Caco-2 (cell line): Measurements from ENCODE around the gene PEX14. TPM values are rescaled to one million over a fixed set of nuclear protein-coding genes. Genes with fewer than 3 reads are reported as not detected.

Experiments used
- BruUV-seq: library from RNA; stranded (reverse); fragments of 400-500 nt; replicated peaks from 2 replicates; lab custom pipeline; 2021; lab: Mats Ljungman, UMichigan
- CTCF ChIA-PET: fragments of 300-600 bp; sonication (Branson Sonifier 250); formaldehyde crosslinking; loops from one replicate; lab custom pipeline; 2022; ENCODE audit warnings: antibody characterized with exemption; lab: Charles Lee
- POLR2A ChIA-PET: fragments of 300-600 bp; sonication (Branson Sonifier 250); formaldehyde crosslinking; loops from one replicate; lab custom pipeline; 2022; ENCODE audit warnings: antibody characterized with exemption; lab: Charles Lee
- DNase-seq, 2 experiments: peaks; one replicate each; pipeline versions ENCODE4 v3.0.0 to v3.0.0-alpha.2; 2020 to 2022
- H3K27me3 ChIP-seq: replicated peaks from 2 replicates; pipeline ENCODE4 v1.6.0; 2011; ENCODE audit warnings: low read length; ENCODE audit not compliant: control insufficient read depth, insufficient read depth
- H3K36me3 ChIP-seq: 2 replicates; pipeline ENCODE4 v1.5.1; 2011; ENCODE audit warnings: low read length; ENCODE audit not compliant: control insufficient read depth, insufficient read depth
- H3K4me1 ChIP-seq: fragments of 250-450 bp; sonication (Bioruptor Pico); 2 replicates; pipeline ENCODE4 v1.5.1; 2020; ENCODE audit warnings: mild to moderate bottlenecking
- H3K4me3 ChIP-seq: 2 replicates; pipeline ENCODE4 v1.5.1; 2011; ENCODE audit warnings: low read depth, mild to moderate bottlenecking, control low read depth, low read length
- H3K9me3 ChIP-seq: fragments of 250-450 bp; sonication (Bioruptor Pico); 2 replicates; pipeline ENCODE4 v1.5.1; 2020; ENCODE audit warnings: mild to moderate bottlenecking, moderate library complexity
- H3K27ac Mint-ChIP-seq: one replicate; pipeline ENCODE4 v1.8.0; 2022; ENCODE audit warnings: mixed read lengths; ENCODE audit not compliant: unreplicated experiment
- H3K27me3 Mint-ChIP-seq: one replicate; pipeline ENCODE4 v1.8.0; 2022; ENCODE audit warnings: mixed read lengths; ENCODE audit not compliant: insufficient read depth, unreplicated experiment
- H3K36me3 Mint-ChIP-seq: one replicate; pipeline ENCODE4 v1.8.0; 2022; ENCODE audit warnings: mild to moderate bottlenecking, mixed read lengths; ENCODE audit not compliant: insufficient read depth, unreplicated experiment
- H3K4me1 Mint-ChIP-seq: one replicate; pipeline ENCODE4 v1.8.0; 2022; ENCODE audit warnings: low read depth, mixed read lengths; ENCODE audit not compliant: unreplicated experiment
- H3K4me3 Mint-ChIP-seq: one replicate; pipeline ENCODE4 v1.8.0; 2022; ENCODE audit warnings: mild to moderate bottlenecking, moderate library complexity, mixed read lengths; ENCODE audit not compliant: unreplicated experiment
- H3K9me3 Mint-ChIP-seq: one replicate; pipeline ENCODE4 v1.8.0; 2022; ENCODE audit warnings: mixed read lengths; ENCODE audit not compliant: unreplicated experiment
- CTCF ChIP-seq, 2 experiments: fragments of 200-600 bp in 1 of 2; IDR thresholded peaks; 1 replicate in 1 of 2; 2 replicates in 1 of 2; pipeline versions ENCODE4 v1.5.1 to v1.8.0; 2011 to 2022; ENCODE audit warnings: antibody characterized with exemption in 1 of 2, control low read depth in 1 of 2, inconsistent platforms in 1 of 2, low read depth in 1 of 2, low read length in 1 of 2, mild to moderate bottlenecking in 1 of 2, moderate library complexity in 1 of 2; ENCODE audit not compliant: insufficient read depth in 1 of 2, severe bottlenecking in 1 of 2, unreplicated experiment in 1 of 2
- intact Hi-C: fragments of 100-400 bp; cut with micrococcal nuclease; formaldehyde crosslinking; loops from one replicate; pipeline ENCODE4 v1.10.0; 2022; ENCODE audit not compliant: unreplicated experiment
- total RNA-seq: library from RNA; stranded (reverse); gene quantifications from 2 replicates; pipeline ENCODE4 v1.2.3, GENCODE V29; 2022

Gene PEX14
- total RNA-seq, 1 experiment from 2014 or later, result 22.2 TPM

GRCh38 chr1:10556430-10557005 lies 81.8 kb downstream of the PEX14 start:
- no peaks in the 10 kb centered on the region for H3K9me3 Mint-ChIP-seq
- no peak overlapping the region for H3K4me3 ChIP-seq
- TF ChIP-seq CTCF (IDR thresholded peaks at IDR 0.05; ENCODE audit: insufficient read depth in 1 of 2, low read depth in 1 of 2, low read length in 1 of 2, severe bottlenecking in 1 of 2, unreplicated experiment in 1 of 2), result no peak
- peaks cover 11% of the 10 kb centered on the region for H3K4me1 Mint-ChIP-seq
- H3K27me3 Mint-ChIP-seq, result no peaks in the 10 kb centered on the region
- H3K4me1 ChIP-seq, result peaks cover 9% of the 10 kb centered on the region; the same call in 1 of the 2 replicates
- BruUV-seq, result no TSS peak
- ChIA-PET POLR2A (no interaction called here), CTCF (no interaction called here)
- H3K9me3 ChIP-seq, result no peaks in the 10 kb centered on the region
- peak in 1 of 2 experiments; percentile 17 for DNase-seq
- H3K27me3 ChIP-seq, result no peaks in the 10 kb centered on the region
- no peaks in the 10 kb centered on the region for H3K36me3 ChIP-seq
- intact Hi-C loops, result no loop called here
- H3K27ac Mint-ChIP-seq, result peak overlapping the region; percentile 84
- peaks cover 10% of the 10 kb centered on the region for H3K36me3 Mint-ChIP-seq
- no peak overlapping the region for H3K4me3 Mint-ChIP-seq

GRCh38 chr1:10557714-10558113 lies 83.0 kb downstream of the PEX14 start:
- Mint-ChIP-seq H3K9me3 (no peaks in the 10 kb centered on the region), H3K27ac (no peak overlapping the region), H3K4me1 (peaks cover 11% of the 10 kb centered on the region), H3K4me3 (no peak overlapping the region), H3K27me3 (no peaks in the 10 kb centered on the region), H3K36me3 (peaks cover 10% of the 10 kb centered on the region)
- no peaks in the 10 kb centered on the region for H3K9me3 ChIP-seq
- no TSS peak for BruUV-seq
- no peaks in the 10 kb centered on the region for H3K36me3 ChIP-seq
- H3K27me3 ChIP-seq, result no peaks in the 10 kb centered on the region
- DNase-seq, result no peak
- TF ChIP-seq CTCF (IDR thresholded peaks at IDR 0.05; ENCODE audit: insufficient read depth in 1 of 2, low read depth in 1 of 2, low read length in 1 of 2, severe bottlenecking in 1 of 2, unreplicated experiment in 1 of 2), result no peak
- H3K4me3 ChIP-seq, result no peak overlapping the region
- intact Hi-C loops, result no loop called here
- peaks cover 9% of the 10 kb centered on the region; the same call in 1 of the 2 replicates for H3K4me1 ChIP-seq
- ChIA-PET CTCF (no interaction called here), POLR2A (no interaction called here)

- Histone ChIP-seq H3K27me3 (no peaks in the 10 kb centered on the region), H3K9me3 (0 out of 2 replicates have a peak, but pooled peaks cover 3% of the 10 kb centered on the region), H3K4me1 (peaks cover 9% of the 10 kb centered on the region; the same call in 1 of the 2 replicates), H3K4me3 (no peak overlapping the region), H3K36me3 (no peaks in the 10 kb centered on the region)
- Mint-ChIP-seq H3K4me3 (no peak overlapping the region), H3K4me1 (peaks cover 11% of the 10 kb centered on the region), H3K27ac (no peak overlapping the region), H3K9me3 (peaks cover 8% of the 10 kb centered on the region), H3K27me3 (no peaks in the 10 kb centered on the region), H3K36me3 (peaks cover 17% of the 10 kb centered on the region)
- intact Hi-C loops, result no loop called here
- no TSS peak for BruUV-seq
- no peak for TF ChIP-seq CTCF (IDR thresholded peaks at IDR 0.05; ENCODE audit: insufficient read depth in 1 of 2, low read depth in 1 of 2, low read length in 1 of 2, severe bottlenecking in 1 of 2, unreplicated experiment in 1 of 2)
- ChIA-PET CTCF (no interaction called here), POLR2A (no interaction called here)
- DNase-seq, result no peak
Observed at GRCh38 chr1:10559386-10559785, 84.6 kb downstream of the PEX14 start.
